ENCODE measurements around the gene SLC28A1.
"Not testable (repeated sequence)": the region's sequence is repeated elsewhere in the genome, so short reads cannot be mapped to it uniquely, and the experiment has no call there.

SLC28A1 gene

DNA sequence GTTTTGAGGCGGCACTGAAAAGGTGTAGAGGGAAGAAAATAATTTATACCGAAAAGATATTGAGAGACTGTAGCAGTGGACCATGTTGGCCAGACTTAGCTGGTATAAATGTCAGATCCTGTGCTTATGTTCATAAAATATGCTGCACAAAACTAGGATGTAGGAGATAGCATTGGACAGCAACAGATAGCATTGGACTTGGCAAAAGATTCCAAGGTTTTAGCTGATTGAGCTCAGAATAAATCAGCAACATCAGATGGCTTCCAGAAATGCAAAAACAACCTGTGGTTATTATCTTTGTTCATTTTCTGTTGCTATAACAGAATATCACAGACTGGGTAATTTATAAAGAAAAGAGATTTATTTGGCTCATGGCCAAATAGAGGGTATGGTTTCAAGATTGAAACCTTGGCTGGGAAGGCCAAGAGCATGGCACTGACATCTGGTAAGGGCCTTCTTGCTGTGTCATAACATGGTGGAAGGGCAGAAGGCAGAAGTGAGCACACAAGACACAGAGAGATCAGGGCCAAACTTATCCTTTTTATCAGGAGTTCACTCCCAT lies 34.7 kb downstream of the SLC28A1 start:
- no peak for TF ChIP-seq POLR2A (IDR thresholded peaks at IDR 0.05; ENCODE audit: low read length)
- no peak for TF ChIP-seq GATA1 (IDR thresholded peaks at IDR 0.05; ENCODE audit: low read depth, low read length)

DNA sequence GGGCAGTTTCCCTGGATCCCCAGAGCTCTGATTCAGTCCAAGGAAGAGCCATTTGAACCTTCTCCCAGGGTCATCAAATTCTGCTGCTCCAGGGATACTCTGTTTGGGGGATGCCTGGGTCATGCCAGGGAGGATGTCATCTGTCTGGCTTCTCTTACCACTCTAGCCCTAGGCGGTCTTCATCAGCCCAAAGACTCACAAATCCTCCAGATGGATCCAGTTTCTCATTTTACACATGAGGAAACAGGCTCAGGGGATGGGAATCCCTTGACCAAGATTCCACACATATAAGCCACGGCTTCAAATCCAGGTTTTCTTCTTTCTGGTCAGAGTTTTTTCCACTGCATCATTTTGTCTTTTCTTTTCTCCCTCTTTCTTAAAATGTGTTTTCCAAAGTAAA lies 36.7 kb downstream of the SLC28A1 start:
- DNase-seq, result no peak
- TF ChIP-seq GATA1 (IDR thresholded peaks at IDR 0.05; ENCODE audit: low read depth, low read length) (no peak), POLR2A (IDR thresholded peaks at IDR 0.05; ENCODE audit: low read length) (no peak)

More for the DNA sequence above, 34.7 kb downstream of the SLC28A1 start:
- DNase-seq, result no peak

DNA sequence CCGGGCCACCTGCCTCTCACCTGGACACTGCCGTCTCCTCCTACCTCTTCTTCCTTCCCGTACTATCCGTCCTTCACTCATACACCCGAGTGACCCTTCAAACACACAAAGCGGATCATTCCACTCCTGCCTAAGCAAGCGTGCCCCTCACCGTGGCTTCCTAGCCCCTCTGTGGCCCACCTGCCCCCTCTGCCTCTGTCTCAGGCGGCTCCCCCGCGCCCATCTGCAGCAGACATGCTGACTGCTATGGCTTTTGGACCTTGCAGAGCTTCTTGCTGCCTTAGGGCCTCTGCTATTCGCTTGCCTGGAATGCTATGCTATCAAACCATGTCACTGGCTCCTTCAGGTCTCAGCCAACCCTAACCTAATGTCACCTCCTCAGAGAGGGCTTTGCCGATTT lies 38.1 kb downstream of the SLC28A1 start:
- TF ChIP-seq POLR2A (IDR thresholded peaks at IDR 0.05; ENCODE audit: low read length) (no peak), GATA1 (IDR thresholded peaks at IDR 0.05; ENCODE audit: low read depth, low read length) (no peak)
- no peak for DNase-seq

DNA sequence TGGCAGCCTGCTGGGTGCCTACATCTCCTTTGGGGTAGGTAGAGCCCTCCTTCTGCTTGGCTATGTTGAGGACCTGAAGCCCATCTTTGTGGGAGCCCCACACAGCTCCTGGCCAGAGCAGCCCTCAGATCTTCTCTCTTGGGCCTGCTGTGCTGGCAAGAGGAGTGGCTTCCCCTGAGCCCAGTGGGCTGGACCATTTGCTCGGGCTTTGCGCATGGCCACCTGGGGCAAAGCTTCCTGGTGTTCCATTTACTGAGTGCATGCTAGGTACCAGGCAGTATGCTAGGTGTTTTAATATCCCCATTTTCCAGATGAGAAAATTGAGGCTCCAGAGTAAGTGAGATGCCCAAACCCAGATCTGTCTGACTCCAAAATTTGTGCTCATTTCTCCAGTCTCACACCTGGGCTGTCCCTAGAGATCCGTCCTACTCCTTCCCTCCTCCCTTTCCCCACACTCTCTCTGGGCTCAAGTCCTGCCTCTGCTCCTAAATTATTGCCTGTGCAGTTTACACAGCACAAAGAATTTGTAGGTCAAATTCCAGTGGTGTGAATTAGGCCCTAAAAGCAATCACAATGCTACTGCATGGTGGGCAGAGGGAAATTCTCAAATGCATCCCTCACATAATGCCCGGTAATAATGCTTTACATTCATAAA lies 39.7 kb downstream of the SLC28A1 start:
- no peak for DNase-seq
- TF ChIP-seq GATA1 (IDR thresholded peaks at IDR 0.05; ENCODE audit: low read depth, low read length), result no peak
- TF ChIP-seq POLR2A (IDR thresholded peaks at IDR 0.05; ENCODE audit: low read length), result no peak

DNA sequence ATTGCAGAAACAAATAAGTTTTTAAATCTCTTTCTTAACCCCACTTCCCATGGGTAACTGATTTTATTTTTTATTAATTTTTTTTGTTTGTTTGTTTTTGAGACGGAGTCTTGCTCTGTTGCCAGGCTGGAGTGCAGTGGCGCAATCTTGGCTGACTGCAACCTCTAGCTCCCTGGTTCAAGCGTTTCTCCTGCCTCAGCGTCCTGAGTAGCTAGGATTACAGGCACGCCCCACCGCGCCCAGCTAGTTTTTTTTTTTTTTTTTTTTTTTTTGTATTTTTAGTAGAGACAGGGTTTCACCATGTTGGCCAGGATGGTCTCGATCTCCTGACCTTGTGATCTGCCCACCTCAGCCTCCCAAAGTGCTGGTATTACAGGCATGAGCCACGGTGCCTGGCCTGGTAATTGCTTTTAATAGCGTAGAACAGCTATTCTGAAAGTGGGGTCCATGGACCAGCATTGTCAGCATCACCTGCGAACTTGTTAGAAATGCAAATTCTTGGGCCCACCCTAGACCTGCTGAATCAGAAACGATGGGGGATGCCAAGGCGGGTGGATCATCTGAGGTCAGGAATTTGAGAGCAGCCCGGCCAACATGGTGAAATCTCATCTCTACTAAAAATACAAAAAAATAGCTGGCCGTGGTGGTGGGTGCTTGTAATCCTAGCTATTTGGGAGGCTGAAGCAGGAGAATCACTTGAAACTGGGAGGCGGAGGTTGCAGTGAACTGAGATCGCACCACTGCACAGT lies 40.5 kb downstream of the SLC28A1 start:
- not testable (repeated sequence) for DNase-seq

DNA sequence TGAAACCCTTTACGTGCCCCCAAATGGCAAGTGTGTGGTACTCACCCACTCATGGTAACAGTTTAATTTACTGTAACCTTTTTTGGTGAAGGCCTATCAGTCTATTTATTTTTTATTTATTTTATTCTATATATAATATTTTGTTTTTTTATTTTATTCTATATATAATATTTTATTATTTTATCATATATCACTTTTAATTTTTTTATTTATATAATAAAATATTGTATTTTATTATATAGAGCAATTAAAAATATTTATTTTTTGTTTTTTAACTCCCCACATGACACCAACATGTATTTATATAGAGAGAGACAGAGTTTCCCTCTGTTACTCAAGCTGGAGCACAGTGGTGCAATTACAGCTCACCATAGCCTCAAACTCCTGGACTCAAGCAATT lies 41.4 kb downstream of the SLC28A1 start:
- no peak for DNase-seq
- TF ChIP-seq GATA1 (IDR thresholded peaks at IDR 0.05; ENCODE audit: low read depth, low read length) (no peak), POLR2A (IDR thresholded peaks at IDR 0.05; ENCODE audit: low read length) (no peak)

DNA sequence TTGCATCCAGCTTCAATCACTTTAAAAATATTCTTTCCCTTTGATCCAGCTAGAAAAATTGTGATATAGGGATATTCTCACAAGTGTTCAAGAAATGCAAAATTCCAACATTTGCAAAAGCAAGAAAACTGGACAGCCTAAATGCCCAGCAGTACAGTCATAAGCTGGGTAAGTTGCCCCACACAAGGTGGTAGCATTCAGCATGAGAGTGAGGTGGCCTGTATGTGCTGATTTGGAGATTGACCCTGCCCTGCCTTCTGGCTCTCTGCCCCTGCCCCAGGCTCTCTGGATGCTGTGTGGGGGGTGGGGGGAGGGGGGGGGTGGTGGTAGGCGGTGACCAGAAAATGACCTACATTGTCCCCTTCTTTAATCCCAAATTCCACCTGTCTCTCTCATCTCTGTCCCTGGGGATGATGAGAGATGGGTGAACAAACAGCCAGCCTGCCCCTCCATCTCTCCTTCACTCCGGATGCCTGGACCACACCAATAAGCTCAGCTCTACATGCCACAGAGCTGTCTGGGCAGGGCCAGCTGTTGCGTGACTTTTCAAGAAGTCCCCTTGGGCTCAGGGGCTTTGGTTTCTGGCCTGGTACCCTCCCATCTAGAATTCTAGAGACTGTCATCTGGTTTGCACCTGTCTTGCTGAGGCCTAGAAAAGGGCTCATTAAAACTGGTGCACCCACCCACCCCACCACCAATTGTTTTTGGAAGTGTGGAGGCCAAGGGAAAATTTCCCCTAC lies 42.2 kb downstream of the SLC28A1 start:
- TF ChIP-seq POLR2A (IDR thresholded peaks at IDR 0.05; ENCODE audit: low read length) (no peak), GATA1 (IDR thresholded peaks at IDR 0.05; ENCODE audit: low read depth, low read length) (no peak)

DNA sequence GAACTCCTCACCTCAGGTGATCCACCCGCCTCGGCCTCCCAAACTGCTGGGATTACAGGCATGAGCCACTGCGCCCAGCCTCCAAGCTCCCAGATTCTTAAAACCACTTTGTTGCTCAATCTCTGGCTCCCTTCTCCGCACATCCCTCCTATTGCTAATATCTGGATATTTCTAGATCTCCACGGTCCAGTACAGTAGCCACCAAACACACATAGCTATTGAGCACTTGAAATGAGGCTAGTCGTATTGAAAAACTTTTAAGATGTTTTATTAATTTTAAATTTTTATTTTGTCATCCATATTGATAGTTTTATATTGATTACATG lies 44.3 kb downstream of the SLC28A1 start:
- no peak for TF ChIP-seq GATA1 (IDR thresholded peaks at IDR 0.05; ENCODE audit: low read depth, low read length)
- no peak for TF ChIP-seq POLR2A (IDR thresholded peaks at IDR 0.05; ENCODE audit: low read length)
- DNase-seq, result no peak

More for the DNA sequence above, 42.2 kb downstream of the SLC28A1 start:
- DNase-seq, result no peak

DNA sequence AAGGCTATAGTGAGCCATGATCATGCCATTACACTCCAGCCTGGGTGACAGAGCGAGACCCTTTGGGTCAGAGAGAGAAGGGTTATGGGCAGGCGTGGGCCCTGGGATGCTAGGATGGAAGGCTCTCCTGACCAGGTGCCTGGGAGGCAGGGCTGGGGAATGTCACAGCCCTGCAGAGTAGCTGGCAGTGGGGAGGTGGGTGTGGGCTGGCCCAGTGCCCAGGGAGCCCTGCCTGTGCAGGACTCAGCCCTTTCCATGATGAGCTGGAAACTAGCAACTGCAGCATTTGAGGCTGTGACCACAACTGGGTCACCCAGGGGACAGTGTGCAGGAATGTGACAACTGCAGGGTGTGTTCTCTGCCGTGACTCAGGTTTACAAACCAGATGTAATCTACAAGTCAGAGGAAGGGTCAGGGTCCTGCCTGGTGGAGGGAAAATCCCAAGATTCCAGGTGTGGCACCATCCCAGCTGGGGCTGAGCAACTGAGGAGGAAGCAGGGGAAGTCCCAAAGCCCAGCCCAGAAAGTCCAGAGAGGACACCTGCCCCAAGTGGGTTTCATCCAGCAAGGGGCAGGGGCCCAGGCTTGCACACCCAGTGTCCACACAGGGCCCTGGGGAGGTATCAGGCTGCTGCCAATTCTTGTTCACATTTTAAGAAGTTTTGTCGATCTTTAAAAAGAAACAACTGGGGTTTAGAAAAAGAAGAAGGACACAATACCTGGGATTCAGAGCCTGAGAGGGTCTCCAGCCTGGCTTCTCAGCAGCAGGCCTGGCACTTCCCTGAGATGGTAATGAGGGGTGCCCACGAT lies 45.5 kb downstream of the SLC28A1 start:
- no peak for TF ChIP-seq GATA1 (IDR thresholded peaks at IDR 0.05; ENCODE audit: low read depth, low read length)
- no peak for TF ChIP-seq POLR2A (IDR thresholded peaks at IDR 0.05; ENCODE audit: low read length)

DNA sequence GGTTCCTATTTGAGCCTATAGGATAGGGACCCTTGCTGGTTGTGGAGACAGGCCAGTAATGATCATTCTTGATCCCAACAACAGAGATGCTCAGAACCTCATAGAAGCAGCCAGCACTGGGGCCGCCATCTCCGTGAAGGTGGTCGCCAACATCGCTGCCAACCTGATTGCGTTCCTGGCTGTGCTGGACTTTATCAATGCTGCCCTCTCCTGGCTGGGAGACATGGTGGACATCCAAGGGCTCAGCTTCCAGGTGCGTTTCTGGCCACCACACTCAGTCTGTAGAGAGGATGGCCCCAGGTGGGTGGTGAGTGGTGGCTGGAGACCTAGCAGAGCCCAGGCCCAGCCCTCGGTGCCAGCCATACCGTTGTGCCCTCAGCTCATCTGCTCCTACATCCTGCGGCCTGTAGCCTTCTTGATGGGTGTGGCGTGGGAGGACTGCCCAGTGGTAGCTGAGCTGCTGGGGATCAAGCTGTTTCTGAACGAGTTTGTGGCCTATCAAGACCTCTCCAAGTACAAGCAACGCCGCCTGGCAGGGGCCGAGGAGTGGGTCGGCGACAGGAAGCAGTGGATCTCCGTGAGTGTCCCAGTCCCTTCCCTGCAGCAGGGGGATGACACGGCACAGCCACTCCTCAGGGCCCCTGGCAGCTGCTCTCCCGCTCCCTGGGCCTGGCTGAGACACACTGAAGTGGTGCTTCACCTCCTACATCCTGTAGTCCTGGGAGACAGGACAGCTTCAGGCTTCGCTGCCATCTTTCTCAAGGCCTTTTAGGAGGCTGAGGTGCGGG lies 50.7 kb downstream of the SLC28A1 start:
- TF ChIP-seq GATA1 (IDR thresholded peaks at IDR 0.05; ENCODE audit: low read depth, low read length) (no peak), POLR2A (IDR thresholded peaks at IDR 0.05; ENCODE audit: low read length) (no peak)
- DNase-seq, result no peak

More for the DNA sequence above, 45.5 kb downstream of the SLC28A1 start:
- DNase-seq, result no peak

DNA sequence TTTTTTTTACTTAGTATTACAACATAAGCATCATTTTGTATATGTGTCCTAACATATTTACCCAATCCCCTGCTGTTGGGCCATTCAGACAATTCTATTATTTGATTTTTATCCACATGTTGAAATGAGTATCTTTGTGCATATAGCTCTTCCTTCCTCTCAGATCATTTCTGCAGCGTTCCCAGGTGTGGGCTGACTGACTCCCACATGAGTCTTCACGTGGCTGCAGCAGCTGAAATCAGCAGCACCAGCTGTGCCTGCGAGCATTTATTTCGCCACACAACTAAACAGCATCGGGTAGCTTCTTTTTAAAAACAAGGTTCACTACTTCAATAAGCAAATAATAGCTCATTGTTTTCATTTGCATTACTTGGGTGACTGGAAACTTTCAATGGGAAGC lies 52.7 kb downstream of the SLC28A1 start:
- TF ChIP-seq GATA1 (IDR thresholded peaks at IDR 0.05; ENCODE audit: low read depth, low read length) (no peak), POLR2A (IDR thresholded peaks at IDR 0.05; ENCODE audit: low read length) (no peak)
- DNase-seq, result no peak

DNA sequence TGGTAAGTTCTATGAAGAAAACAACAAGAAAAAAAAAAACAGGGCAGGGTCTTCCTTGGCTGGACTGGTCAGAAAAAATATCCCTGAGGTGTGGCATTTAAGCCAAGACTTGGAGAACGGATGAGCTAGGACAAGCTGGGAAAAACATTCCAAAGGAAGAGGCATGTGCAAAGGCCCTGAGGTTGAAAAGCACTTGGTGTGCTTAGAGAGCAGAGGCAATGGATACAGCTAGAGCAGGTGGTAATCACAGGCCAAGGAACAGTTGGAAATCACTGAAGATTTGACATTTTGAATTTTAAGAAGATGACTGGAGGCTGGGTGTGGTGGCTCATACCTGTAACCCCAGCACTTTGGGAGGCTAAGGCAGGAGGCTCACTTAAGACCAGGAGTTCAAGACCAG lies 54.3 kb downstream of the SLC28A1 start:
- TF ChIP-seq GATA1 (IDR thresholded peaks at IDR 0.05; ENCODE audit: low read depth, low read length), result no peak
- no peak for TF ChIP-seq POLR2A (IDR thresholded peaks at IDR 0.05; ENCODE audit: low read length)
- no peak for DNase-seq

DNA sequence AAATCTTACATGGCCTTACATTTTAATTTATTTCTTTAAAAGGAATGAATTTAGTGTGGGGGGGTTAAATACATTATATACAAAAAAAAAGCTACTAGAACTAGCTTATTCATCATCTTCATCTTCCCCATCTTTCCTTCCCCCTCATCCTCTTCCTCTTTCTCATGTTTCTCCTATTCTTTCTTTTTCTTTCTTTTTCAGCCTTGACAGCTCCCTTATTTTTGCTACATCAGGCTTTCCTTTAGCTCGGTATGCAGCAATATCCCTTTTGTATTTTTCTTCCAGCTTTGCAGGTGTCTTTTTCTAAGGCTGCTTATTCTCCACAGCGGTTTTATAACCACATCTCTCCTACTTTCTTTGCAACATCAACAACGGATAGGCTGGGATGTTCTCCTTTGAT lies 55.9 kb downstream of the SLC28A1 start:
- no peak for TF ChIP-seq GATA1 (IDR thresholded peaks at IDR 0.05; ENCODE audit: low read depth, low read length)
- no peak for TF ChIP-seq POLR2A (IDR thresholded peaks at IDR 0.05; ENCODE audit: low read length)
- DNase-seq, result no peak

All from erythroblast (primary cell).